ENCODE results near the gene TTC19.

- TF ChIP-seq CTCF (IDR thresholded peaks at IDR 0.05) (no peak), POLR2A (IDR thresholded peaks at IDR 0.05) (no peak)
Observed at GRCh38 chr17:15971882-15972281, 27.7 kb upstream of the TTC19 start.
